ENCODE results near the gene MMP24.
A peak's percentile ranks its signal among the peaks of the same experiment; 100 is the strongest.

The MMP24 gene

DNA sequence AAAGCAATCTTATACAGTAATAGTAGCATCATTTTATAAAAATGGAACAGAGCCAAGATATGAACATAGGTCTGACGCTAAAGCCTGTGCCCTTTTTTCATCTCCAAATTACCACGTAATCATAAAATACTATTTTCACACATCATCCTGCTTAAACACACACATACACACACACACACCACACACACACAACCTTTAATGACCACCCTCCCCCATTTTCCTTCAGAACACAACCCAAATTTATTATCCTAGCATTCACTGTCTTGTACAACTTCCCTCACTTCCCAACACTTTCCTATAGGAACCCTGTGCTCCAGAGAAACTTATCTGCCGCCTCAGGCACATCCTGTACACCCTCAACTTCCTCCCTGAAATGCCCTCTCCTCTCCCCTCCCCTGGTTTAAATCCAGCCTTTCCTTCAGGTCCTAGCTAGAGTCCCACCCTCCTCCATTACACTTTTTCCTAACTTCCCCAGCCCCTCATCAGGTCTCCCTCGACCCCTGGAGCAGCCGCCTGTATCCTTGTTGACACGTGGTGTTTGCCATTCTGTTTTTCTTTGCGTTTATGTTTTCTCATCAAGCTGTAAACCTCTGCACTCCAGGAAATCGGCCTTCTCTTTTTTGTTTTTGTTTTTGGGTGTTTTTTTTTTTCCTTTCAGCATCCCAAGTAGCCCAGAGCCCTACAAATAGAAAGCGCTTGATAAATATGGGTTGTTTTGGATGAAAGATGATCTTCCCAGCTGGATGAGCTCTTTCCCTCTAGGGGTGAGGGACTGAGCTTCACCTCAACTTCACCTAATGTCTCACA lies 968 bp upstream of the MMP24 start:
- DNase-seq (ENCODE audit: low read depth): no peak
- H3K4me3 ChIP-seq (ENCODE audit: low read length): no peak overlapping the region

DNA sequence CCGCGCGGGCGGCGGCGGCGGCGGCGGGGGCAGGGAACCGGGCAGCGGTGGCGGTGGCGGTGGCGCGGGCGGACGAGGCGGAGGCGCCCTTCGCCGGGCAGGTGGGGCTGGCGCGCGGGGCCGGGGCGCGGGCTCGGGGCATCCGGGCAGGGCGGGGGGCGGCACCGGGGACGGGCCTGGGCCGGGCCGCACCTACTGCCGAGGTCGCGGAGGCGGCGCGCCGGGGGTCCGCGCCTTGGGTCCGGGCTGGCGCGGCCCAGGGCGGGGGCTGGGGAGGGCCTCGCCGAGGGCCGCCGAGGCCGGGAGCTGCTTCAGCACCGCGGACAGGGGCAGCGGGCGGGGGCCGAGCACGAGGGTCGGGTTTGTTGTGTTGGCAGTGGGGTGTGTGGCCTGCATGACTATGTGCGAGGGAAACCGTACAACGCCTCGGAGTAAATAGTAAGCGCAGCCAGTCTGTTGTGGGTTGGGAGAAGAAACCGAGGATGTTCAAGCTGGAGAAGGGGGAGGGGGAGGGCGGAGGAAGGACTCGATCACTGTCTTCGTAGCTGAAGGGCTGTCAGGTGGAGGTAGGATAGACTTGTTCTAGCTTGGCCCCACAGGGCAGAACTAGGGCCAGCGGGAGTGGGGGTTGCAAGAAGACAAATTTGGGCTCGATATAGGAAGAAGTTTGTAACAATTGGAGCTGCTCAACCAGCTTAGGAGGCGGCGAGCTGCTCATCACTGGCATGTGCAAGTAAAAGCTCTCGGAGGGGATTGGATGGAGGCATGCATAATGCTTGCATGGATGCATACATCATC lies 593 bp downstream of the MMP24 start:
- H3K4me3 ChIP-seq (ENCODE audit: low read length): no peak overlapping the region
- TF ChIP-seq, protein P1, sequence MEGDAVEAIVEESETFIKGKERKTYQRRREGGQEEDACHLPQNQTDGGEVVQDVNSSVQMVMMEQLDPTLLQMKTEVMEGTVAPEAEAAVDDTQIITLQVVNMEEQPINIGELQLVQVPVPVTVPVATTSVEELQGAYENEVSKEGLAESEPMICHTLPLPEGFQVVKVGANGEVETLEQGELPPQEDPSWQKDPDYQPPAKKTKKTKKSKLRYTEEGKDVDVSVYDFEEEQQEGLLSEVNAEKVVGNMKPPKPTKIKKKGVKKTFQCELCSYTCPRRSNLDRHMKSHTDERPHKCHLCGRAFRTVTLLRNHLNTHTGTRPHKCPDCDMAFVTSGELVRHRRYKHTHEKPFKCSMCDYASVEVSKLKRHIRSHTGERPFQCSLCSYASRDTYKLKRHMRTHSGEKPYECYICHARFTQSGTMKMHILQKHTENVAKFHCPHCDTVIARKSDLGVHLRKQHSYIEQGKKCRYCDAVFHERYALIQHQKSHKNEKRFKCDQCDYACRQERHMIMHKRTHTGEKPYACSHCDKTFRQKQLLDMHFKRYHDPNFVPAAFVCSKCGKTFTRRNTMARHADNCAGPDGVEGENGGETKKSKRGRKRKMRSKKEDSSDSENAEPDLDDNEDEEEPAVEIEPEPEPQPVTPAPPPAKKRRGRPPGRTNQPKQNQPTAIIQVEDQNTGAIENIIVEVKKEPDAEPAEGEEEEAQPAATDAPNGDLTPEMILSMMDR (IDR thresholded peaks at IDR 0.05; ENCODE audit: insufficient read depth, low read depth, low read length, missing control alignments): no peak
- peak; percentile 45 for DNase-seq (ENCODE audit: low read depth)

More for the DNA sequence above, 968 bp upstream of the MMP24 start:
- TF ChIP-seq, protein P1 (IDR thresholded peaks at IDR 0.05; ENCODE audit: insufficient read depth, low read depth, low read length, missing control alignments): no peak

DNA sequence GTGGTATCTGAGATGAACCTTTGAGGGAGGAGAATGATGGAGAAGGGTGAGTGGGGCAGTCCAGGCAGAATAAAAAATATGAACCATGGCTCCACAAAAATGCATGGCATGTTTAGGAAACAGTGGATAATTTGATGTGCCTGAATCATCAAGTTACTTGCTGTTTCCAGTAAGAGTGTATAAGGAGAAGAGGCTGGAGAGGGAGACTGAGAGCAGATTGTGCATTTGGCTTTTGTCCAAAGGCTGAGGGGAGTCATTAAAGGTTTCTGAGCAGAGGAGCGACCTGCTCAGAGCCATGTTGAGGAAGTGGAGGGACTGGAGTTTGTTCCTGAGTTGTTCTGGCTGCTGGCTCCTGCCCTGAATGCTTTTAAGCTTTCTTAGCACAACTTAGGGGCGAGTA lies 6.1 kb downstream of the MMP24 start:
- TF ChIP-seq, protein P1 (IDR thresholded peaks at IDR 0.05; ENCODE audit: insufficient read depth, low read depth, low read length, missing control alignments): no peak
- H3K4me3 ChIP-seq (ENCODE audit: low read length): no peak overlapping the region
- DNase-seq (ENCODE audit: low read depth): no peak

DNA sequence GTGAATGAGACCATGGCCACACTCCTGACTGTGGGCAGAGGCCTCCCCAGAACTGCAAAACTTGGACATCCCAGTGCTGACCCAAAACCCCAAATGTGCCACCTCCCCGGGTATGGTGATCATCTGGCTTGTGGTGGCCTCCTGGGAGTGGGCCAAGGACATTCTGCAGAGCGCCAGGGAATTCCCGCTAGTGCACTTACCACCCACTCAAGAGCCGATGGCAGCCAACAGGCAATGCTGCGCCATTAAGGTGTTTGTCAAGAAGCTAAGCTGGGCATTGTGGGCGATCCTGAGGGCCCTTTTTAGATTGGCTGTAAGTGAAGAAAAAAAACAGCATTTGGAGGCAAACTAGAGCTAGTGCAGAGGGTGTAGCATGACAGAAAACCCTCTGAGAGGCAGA lies 9.4 kb downstream of the MMP24 start:
- DNase-seq (ENCODE audit: low read depth): no peak
- TF ChIP-seq, protein P1 (IDR thresholded peaks at IDR 0.05; ENCODE audit: insufficient read depth, low read depth, low read length, missing control alignments): no peak
- H3K4me3 ChIP-seq (ENCODE audit: low read length): no peak overlapping the region

DNA sequence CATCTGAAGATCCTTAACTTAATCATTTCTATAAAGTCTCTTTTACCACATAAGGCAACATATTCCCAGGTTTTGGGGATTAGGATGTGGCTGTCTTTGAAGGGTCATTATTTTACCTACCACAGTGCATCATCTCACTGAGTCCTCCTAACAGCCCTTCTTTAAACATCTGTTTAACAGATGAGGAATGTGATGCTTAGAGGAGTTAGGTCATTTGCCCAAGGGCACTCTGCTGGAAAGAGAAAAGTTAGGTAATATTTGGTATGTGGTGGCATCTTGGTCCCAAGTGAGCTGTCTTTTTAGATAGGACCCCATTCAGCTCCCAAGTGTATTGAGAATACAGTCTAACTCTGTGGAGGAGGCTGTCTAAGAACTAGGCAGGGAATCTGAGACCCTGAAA lies 11.0 kb downstream of the MMP24 start:
- no peak overlapping the region for H3K4me3 ChIP-seq (ENCODE audit: low read length)
- no peak for DNase-seq (ENCODE audit: low read depth)
- TF ChIP-seq, protein P1 (IDR thresholded peaks at IDR 0.05; ENCODE audit: insufficient read depth, low read depth, low read length, missing control alignments): no peak

DNA sequence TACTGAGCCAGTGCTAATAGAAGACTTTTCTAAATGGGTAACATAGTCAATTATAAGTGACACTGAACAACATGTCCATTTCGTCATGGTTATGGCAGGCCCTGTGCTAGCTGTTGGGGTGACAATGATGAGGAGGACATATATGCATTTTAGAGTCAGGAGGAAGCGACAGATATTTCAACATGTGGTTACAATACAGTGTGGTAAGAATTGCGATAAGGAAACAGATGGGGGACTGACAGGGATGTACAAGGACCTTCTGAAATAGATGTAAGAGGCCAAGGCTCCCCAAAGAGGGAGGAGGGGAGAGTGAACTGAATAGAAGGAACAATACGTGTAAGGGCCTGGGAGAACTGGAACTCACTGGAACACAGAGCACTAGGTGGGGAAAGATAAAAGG lies 11.7 kb downstream of the MMP24 start:
- no peak overlapping the region for H3K4me3 ChIP-seq (ENCODE audit: low read length)
- DNase-seq (ENCODE audit: low read depth): no peak
- TF ChIP-seq, protein P1 (IDR thresholded peaks at IDR 0.05; ENCODE audit: insufficient read depth, low read depth, low read length, missing control alignments): no peak
